HepG2 (cell line): ENCODE measurements around the gene MRPL14. TPM values are rescaled to one million over a fixed set of nuclear protein-coding genes. Genes with fewer than 3 reads are reported as not detected.

Experiments used
- AGO2 ChIP-seq: fragments of 200-400 bp; formaldehyde crosslinking; optimal IDR thresholded peaks from 2 replicates; pipeline ENCODE3; 2017; ENCODE audit warnings: mild to moderate bottlenecking, low read depth, low read length, moderate library complexity
- HCFC1 ChIP-seq: fragments of 150-350 bp; IDR thresholded peaks from 2 replicates; pipeline ENCODE4 v1.6.1; 2014; ENCODE audit warnings: low read depth, low read length
- HOXA3 ChIP-seq: sonication (generic); formaldehyde crosslinking; IDR thresholded peaks from 2 replicates; pipeline ENCODE4 v1.5.0; 2020; ENCODE audit warnings: missing genetic modification reagents
- JARID2 ChIP-seq: sonication (generic); formaldehyde crosslinking; IDR thresholded peaks from 2 replicates; pipeline ENCODE4 v1.8.1; 2023; ENCODE audit warnings: missing genetic modification reagents, inconsistent platforms; ENCODE audit not compliant: insufficient replicate concordance
- NR2F2 ChIP-seq: IDR thresholded peaks from 2 replicates; pipeline ENCODE4 v1.6.1; 2012; ENCODE audit warnings: low read depth, inconsistent platforms, borderline replicate concordance
- NR3C1 ChIP-seq: sonication (generic); formaldehyde crosslinking; IDR thresholded peaks from 2 replicates; pipeline ENCODE4 v1.4.0; 2020; ENCODE audit warnings: missing genetic modification reagents
- PBX2 ChIP-seq: IDR thresholded peaks from 2 replicates; pipeline ENCODE4 v1.6.1; 2016; ENCODE audit warnings: control low read depth
- RBFOX2 ChIP-seq: fragments of 200-400 bp; formaldehyde crosslinking; IDR thresholded peaks from 2 replicates; pipeline ENCODE4 v1.6.1; 2017; ENCODE audit warnings: low read depth, mild to moderate bottlenecking, low read length
- SMYD3 ChIP-seq: sonication (generic); formaldehyde crosslinking; IDR thresholded peaks from 2 replicates; pipeline ENCODE4 v1.8.1; 2023; ENCODE audit warnings: mild to moderate bottlenecking, missing genetic modification reagents
- THAP7 ChIP-seq: sonication (generic); formaldehyde crosslinking; IDR thresholded peaks from 2 replicates; pipeline ENCODE4 v1.8.1; 2023; ENCODE audit warnings: mild to moderate bottlenecking, missing genetic modification reagents
- U2AF1 ChIP-seq: fragments of 200-400 bp; formaldehyde crosslinking; optimal IDR thresholded peaks from 2 replicates; pipeline ENCODE3; 2017; ENCODE audit warnings: mild to moderate bottlenecking, low read depth, low read length
- ZFX ChIP-seq: sonication (generic); formaldehyde crosslinking; IDR thresholded peaks from 2 replicates; pipeline ENCODE4 v1.4.0; 2020; ENCODE audit warnings: mild to moderate bottlenecking, low read depth, missing genetic modification reagents, moderate library complexity
- ZNF17 ChIP-seq: sonication (generic); formaldehyde crosslinking; IDR thresholded peaks from 2 replicates; pipeline ENCODE4 v1.5.0; 2020; ENCODE audit warnings: mild to moderate bottlenecking, missing genetic modification reagents
- ZNF282 ChIP-seq: fragments of 450-650 bp; IDR thresholded peaks from 2 replicates; pipeline ENCODE4 v1.6.1; 2018; ENCODE audit not compliant: partially characterized antibody
- ZNF296 ChIP-seq: sonication (generic); formaldehyde crosslinking; conservative IDR thresholded peaks from 2 replicates; pipeline ENCODE4 v1.5.0; 2020; ENCODE audit warnings: mild to moderate bottlenecking, missing genetic modification reagents
- ZNF709 ChIP-seq: sonication (generic); formaldehyde crosslinking; IDR thresholded peaks from 2 replicates; pipeline ENCODE4 v1.5.0; 2020; ENCODE audit warnings: mild to moderate bottlenecking, missing genetic modification reagents
- ZNF816 ChIP-seq: sonication (generic); formaldehyde crosslinking; IDR thresholded peaks from 2 replicates; pipeline ENCODE4 v1.8.0; 2022; ENCODE audit warnings: missing genetic modification reagents, mild to moderate bottlenecking, borderline replicate concordance
- polyA plus RNA-seq, 8 experiments: library from polyadenylated mRNA; depleted of rRNA in 3 of 8; stranded (reverse) in 7 of 8; unstranded in 1 of 8; fragments of >200 nt; fragmentation: Illumina TruSeq in 4 of 8; extraction: Trizol in 4 of 8; gene quantifications; 2 replicates each; pipeline versions ENCODE4 v1.2.1 to v1.2.3, GENCODE V29; 2011 to 2016; ENCODE audit warnings: low read depth in 4 of 8, missing spikeins in 1 of 8, mixed read lengths in 1 of 8; ENCODE audit not compliant: insufficient read depth in 1 of 8
- total RNA-seq, 5 experiments: library from RNA; depleted of rRNA; stranded (reverse); fragments of >200 nt; fragmentation: Illumina TruSeq; extraction: Trizol; gene quantifications; 2 replicates each; pipeline ENCODE4 v1.2.3, GENCODE V29; 2016; ENCODE audit warnings: low read depth in 1 of 5
- TF ChIP-seq, protein P1 (sequence below): sonication (generic); formaldehyde crosslinking; IDR thresholded peaks from 2 replicates; pipeline ENCODE4 v1.4.0; 2020; ENCODE audit warnings: missing genetic modification reagents
- TF ChIP-seq, protein P2 (sequence below): sonication (generic); formaldehyde crosslinking; IDR thresholded peaks from 2 replicates; pipeline ENCODE4 v1.5.0; 2020; ENCODE audit warnings: mild to moderate bottlenecking, missing genetic modification reagents

MRPL14 gene
- total and polyA plus RNA-seq, 2 of the 13 experiments (the other 11 are each of a cell fraction or from before 2014, with no cell fraction given): 157 to 178 TPM

DNA sequence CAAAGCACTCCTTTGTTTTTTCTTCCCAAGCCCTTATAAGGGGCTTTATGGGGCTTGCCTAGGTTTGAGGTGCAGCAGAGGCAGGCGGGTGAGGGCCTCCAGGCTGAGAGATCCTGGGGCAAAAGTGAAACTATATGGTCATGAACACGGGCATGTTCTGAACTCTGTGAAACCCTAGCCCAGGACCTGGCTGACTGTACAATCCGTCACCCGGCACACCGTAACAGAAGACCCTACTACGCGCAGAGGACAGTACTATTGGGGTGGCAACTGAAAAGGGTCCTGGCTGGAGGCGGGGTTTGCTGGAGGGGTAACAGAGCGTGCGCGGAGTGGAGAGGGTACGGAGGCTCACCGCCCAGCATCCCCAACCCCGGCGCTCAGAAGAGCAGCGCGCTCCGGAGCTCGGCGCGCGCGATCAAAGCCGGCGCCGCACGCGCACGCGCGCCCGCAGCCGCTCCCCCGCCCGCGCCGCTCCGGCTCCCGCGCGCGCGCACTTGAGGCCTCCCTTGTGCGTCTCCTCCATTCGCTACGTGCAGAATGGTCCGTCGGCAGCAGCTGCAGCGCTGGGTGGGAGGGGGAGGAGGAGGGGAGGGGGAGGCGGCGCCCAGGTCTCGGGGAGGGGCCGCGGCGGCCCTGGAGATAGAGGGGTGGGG lies 54.2 kb downstream of the MRPL14 start (continued):
- TF ChIP-seq, protein P1, sequence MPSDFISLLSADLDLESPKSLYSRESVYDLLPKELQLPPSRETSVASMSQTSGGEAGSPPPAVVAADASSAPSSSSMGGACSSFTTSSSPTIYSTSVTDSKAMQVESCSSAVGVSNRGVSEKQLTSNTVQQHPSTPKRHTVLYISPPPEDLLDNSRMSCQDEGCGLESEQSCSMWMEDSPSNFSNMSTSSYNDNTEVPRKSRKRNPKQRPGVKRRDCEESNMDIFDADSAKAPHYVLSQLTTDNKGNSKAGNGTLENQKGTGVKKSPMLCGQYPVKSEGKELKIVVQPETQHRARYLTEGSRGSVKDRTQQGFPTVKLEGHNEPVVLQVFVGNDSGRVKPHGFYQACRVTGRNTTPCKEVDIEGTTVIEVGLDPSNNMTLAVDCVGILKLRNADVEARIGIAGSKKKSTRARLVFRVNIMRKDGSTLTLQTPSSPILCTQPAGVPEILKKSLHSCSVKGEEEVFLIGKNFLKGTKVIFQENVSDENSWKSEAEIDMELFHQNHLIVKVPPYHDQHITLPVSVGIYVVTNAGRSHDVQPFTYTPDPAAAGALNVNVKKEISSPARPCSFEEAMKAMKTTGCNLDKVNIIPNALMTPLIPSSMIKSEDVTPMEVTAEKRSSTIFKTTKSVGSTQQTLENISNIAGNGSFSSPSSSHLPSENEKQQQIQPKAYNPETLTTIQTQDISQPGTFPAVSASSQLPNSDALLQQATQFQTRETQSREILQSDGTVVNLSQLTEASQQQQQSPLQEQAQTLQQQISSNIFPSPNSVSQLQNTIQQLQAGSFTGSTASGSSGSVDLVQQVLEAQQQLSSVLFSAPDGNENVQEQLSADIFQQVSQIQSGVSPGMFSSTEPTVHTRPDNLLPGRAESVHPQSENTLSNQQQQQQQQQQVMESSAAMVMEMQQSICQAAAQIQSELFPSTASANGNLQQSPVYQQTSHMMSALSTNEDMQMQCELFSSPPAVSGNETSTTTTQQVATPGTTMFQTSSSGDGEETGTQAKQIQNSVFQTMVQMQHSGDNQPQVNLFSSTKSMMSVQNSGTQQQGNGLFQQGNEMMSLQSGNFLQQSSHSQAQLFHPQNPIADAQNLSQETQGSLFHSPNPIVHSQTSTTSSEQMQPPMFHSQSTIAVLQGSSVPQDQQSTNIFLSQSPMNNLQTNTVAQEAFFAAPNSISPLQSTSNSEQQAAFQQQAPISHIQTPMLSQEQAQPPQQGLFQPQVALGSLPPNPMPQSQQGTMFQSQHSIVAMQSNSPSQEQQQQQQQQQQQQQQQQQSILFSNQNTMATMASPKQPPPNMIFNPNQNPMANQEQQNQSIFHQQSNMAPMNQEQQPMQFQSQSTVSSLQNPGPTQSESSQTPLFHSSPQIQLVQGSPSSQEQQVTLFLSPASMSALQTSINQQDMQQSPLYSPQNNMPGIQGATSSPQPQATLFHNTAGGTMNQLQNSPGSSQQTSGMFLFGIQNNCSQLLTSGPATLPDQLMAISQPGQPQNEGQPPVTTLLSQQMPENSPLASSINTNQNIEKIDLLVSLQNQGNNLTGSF: no peak
- TF ChIP-seq ZNF282: no peak
- peak; percentile 83; the same call in 1 of the 2 replicates for TF ChIP-seq THAP7 (CRISPR knock-in tag)
- peak; percentile 70; the same call in 1 of the 2 replicates for TF ChIP-seq ZNF709
- peak; percentile 92; the same call in 1 of the 2 replicates for TF ChIP-seq ZNF816
- TF ChIP-seq JARID2 (CRISPR knock-in tag): no peak
- TF ChIP-seq PBX2 (CRISPR knock-in tag): no peak
- peak; percentile 38; the same call in 1 of the 2 replicates for TF ChIP-seq HOXA3 (CRISPR knock-in tag)
- 0 out of 2 replicates have a peak, but pooled peaks have one; percentile 11 for TF ChIP-seq ZFX (CRISPR knock-in tag)
- no peak for TF ChIP-seq U2AF1
- TF ChIP-seq, protein P2, sequence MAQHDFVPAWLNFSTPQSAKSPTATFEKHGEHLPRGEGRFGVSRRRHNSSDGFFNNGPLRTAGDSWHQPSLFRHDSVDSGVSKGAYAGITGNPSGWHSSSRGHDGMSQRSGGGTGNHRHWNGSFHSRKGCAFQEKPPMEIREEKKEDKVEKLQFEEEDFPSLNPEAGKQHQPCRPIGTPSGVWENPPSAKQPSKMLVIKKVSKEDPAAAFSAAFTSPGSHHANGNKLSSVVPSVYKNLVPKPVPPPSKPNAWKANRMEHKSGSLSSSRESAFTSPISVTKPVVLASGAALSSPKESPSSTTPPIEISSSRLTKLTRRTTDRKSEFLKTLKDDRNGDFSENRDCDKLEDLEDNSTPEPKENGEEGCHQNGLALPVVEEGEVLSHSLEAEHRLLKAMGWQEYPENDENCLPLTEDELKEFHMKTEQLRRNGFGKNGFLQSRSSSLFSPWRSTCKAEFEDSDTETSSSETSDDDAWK (CRISPR knock-in tag): no peak
- TF ChIP-seq RBFOX2: peak; percentile 87
- no peak for TF ChIP-seq NR2F2
- no peak for TF ChIP-seq SMYD3 (CRISPR knock-in tag)
- TF ChIP-seq AGO2: no peak
- TF ChIP-seq ZNF296 (CRISPR knock-in tag): 0 out of 2 replicates have a peak, but pooled peaks have one; percentile 30
- TF ChIP-seq HCFC1: no peak
- no peak for TF ChIP-seq NR3C1 (CRISPR knock-in tag)
- no peak for TF ChIP-seq ZNF17
